A673 (cell line): Measurements from ENCODE around the gene PRKCI. TPM values are rescaled to one million over a fixed set of nuclear protein-coding genes. Genes with fewer than 3 reads are reported as not detected.
"Not testable (repeated sequence)": the region's sequence is repeated elsewhere in the genome, so short reads cannot be mapped to it uniquely, and the experiment has no call there.

Experiments used
- BruUV-seq: library from RNA; stranded (reverse); fragments of 400-500 nt; replicated peaks from 2 replicates; lab custom pipeline; 2021; lab: Mats Ljungman, UMichigan
- CTCF ChIA-PET: fragments of 300-600 bp; sonication (Branson Sonifier 250); formaldehyde crosslinking; loops from one replicate; lab custom pipeline; 2022; ENCODE audit warnings: antibody characterized with exemption; lab: Charles Lee
- POLR2A ChIA-PET: fragments of 300-600 bp; sonication (Branson Sonifier 250); formaldehyde crosslinking; loops from one replicate; lab custom pipeline; 2022; ENCODE audit warnings: antibody characterized with exemption; ENCODE audit not compliant: low non-redundant PET; lab: Charles Lee
- DNase-seq: peaks from one replicate; pipeline ENCODE4 v3.0.0-alpha.2; 2015; ENCODE audit warnings: low spot score
- H3K27ac ChIP-seq: fragments of 200-600 bp; sonication (generic); 2 replicates; pipeline ENCODE4 v1.5.1; 2016; ENCODE audit warnings: mixed run types, low read depth, mild to moderate bottlenecking, mixed read lengths, antibody characterized with exemption, low read length; ENCODE audit not compliant: poor library complexity, severe bottlenecking
- H3K27me3 ChIP-seq: fragments of 200-600 bp; sonication (generic); replicated peaks from 2 replicates; pipeline ENCODE4 v1.6.1; 2017; ENCODE audit warnings: mixed run types, low read depth, mild to moderate bottlenecking, mixed read lengths, antibody characterized with exemption, low read length; ENCODE audit not compliant: insufficient read depth, poor library complexity
- H3K36me3 ChIP-seq: fragments of 200-600 bp; sonication (generic); 2 replicates; pipeline ENCODE4 v1.6.1; 2016; ENCODE audit warnings: mixed run types, mild to moderate bottlenecking, mixed read lengths, antibody characterized with exemption, low read length; ENCODE audit not compliant: insufficient read depth, poor library complexity, severe bottlenecking
- H3K4me1 ChIP-seq: fragments of 200-600 bp; sonication (generic); 2 replicates; pipeline ENCODE4 v1.6.1; 2017; ENCODE audit warnings: mixed run types, mild to moderate bottlenecking, mixed read lengths, antibody characterized with exemption, low read length; ENCODE audit not compliant: insufficient read depth, poor library complexity, severe bottlenecking
- H3K4me3 ChIP-seq: fragments of 200-600 bp; sonication (generic); 2 replicates; pipeline ENCODE4 v1.5.1; 2016; ENCODE audit warnings: low read depth, mixed run types, mild to moderate bottlenecking, mixed read lengths, low read length; ENCODE audit not compliant: poor library complexity, severe bottlenecking
- H3K9me3 ChIP-seq: fragments of 200-600 bp; sonication (generic); 2 replicates; pipeline ENCODE4 v1.6.1; 2016; ENCODE audit warnings: mixed run types, low read depth, mild to moderate bottlenecking, mixed read lengths, antibody characterized with exemption, low read length; ENCODE audit not compliant: poor library complexity, severe bottlenecking
- CTCF ChIP-seq: fragments of 300-800, 200-600 bp; sonication (generic); conservative IDR thresholded peaks from 2 replicates; pipeline ENCODE4 v1.5.1; 2017; ENCODE audit warnings: low read depth, mild to moderate bottlenecking, antibody characterized with exemption, low read length, moderate library complexity, mixed read lengths
- EZH2 ChIP-seq: fragments of 200-600 bp; sonication (generic); IDR thresholded peaks from 2 replicates; pipeline ENCODE4 v1.6.1; 2017; ENCODE audit warnings: borderline replicate concordance, low read depth, mild to moderate bottlenecking, mixed read lengths, antibody characterized with exemption, low read length; ENCODE audit not compliant: poor library complexity, severe bottlenecking
- intact Hi-C: fragments of 100-400 bp; cut with micrococcal nuclease; formaldehyde crosslinking; loops from one replicate; pipeline ENCODE4 v1.10.0; 2022; ENCODE audit not compliant: unreplicated experiment
- total RNA-seq: library from RNA; stranded (reverse); gene quantifications from 2 replicates; pipeline ENCODE4 v1.2.3, GENCODE V29; 2021

PRKCI gene
- total RNA-seq, 1 experiment from 2014 or later, result 48.2 TPM

- Histone ChIP-seq H3K27me3 (no peaks in the 10 kb centered on the region), H3K9me3 (no peaks in the 10 kb centered on the region), H3K27ac (no peak overlapping the region), H3K36me3 (no peaks in the 10 kb centered on the region), H3K4me1 (no peaks in the 10 kb centered on the region), H3K4me3 (no peak overlapping the region)
- BruUV-seq, result no TSS peak
- ChIA-PET POLR2A (no interaction called here), CTCF (no interaction called here)
- no peak for DNase-seq
- no peak for TF ChIP-seq CTCF
- TF ChIP-seq EZH2, result no peak
- intact Hi-C loops, result loop anchor here (10.0 kb wide), 1 partner anchor 505 kb away; no protein-coding TSS in a partner anchor
These were observed 32.6 kb upstream of the PRKCI start for GRCh38 chr3:170189398-170190256.

- POLR2A ChIA-PET, H3K27me3 ChIP-seq, H3K4me3 ChIP-seq, BruUV-seq, H3K27ac ChIP-seq, intact Hi-C loops, CTCF ChIA-PET, H3K9me3 ChIP-seq, H3K36me3 ChIP-seq, H3K4me1 ChIP-seq, DNase-seq: not testable (repeated sequence)
These were observed 26.5 kb upstream of the PRKCI start for GRCh38 chr3:170195759-170196158.

- Histone ChIP-seq H3K9me3 (no peaks in the 10 kb centered on the region), H3K4me1 (no peaks in the 10 kb centered on the region), H3K27ac (no peak overlapping the region), H3K36me3 (no peaks in the 10 kb centered on the region), H3K4me3 (no peak overlapping the region), H3K27me3 (no peaks in the 10 kb centered on the region)
- DNase-seq, result no peak
- no TSS peak for BruUV-seq
- CTCF ChIA-PET, result no interaction called here
- TF ChIP-seq EZH2, result no peak
- TF ChIP-seq CTCF, result no peak
- POLR2A ChIA-PET, result no interaction called here
- intact Hi-C loops, result no loop called here
These were observed 25.4 kb upstream of the PRKCI start for GRCh38 chr3:170196833-170197232.

- no peak for TF ChIP-seq EZH2
- TF ChIP-seq CTCF, result no peak
- Histone ChIP-seq H3K36me3 (no peaks in the 10 kb centered on the region), H3K27me3 (no peaks in the 10 kb centered on the region), H3K27ac (no peak overlapping the region), H3K9me3 (no peaks in the 10 kb centered on the region), H3K4me3 (no peak overlapping the region), H3K4me1 (no peaks in the 10 kb centered on the region)
- intact Hi-C loops, result no loop called here
- POLR2A ChIA-PET, result no interaction called here
- no TSS peak for BruUV-seq
- CTCF ChIA-PET, result no interaction called here
- DNase-seq, result no peak
These were observed 21.2 kb upstream of the PRKCI start for GRCh38 chr3:170200987-170201386.
